HepG2 (cell line): ENCODE measurements around the gene CMIP. TPM values are rescaled to one million over a fixed set of nuclear protein-coding genes. Genes with fewer than 3 reads are reported as not detected.

Experiments used
- AGO2 ChIP-seq: fragments of 200-400 bp; formaldehyde crosslinking; optimal IDR thresholded peaks from 2 replicates; pipeline ENCODE3; 2017; ENCODE audit warnings: mild to moderate bottlenecking, low read depth, low read length, moderate library complexity
- ARID2 ChIP-seq: sonication (generic); formaldehyde crosslinking; IDR thresholded peaks from 2 replicates; pipeline ENCODE4 v1.8.1; 2022; ENCODE audit warnings: mild to moderate bottlenecking, missing genetic modification reagents, borderline replicate concordance
- EEA1 ChIP-seq: sonication (generic); formaldehyde crosslinking; IDR thresholded peaks from 2 replicates; pipeline ENCODE4 v1.5.1; 2020; ENCODE audit warnings: mild to moderate bottlenecking, missing genetic modification reagents, borderline replicate concordance
- GATAD1 ChIP-seq: IDR thresholded peaks from 2 replicates; pipeline ENCODE4 v1.6.1; 2016; ENCODE audit warnings: missing genetic modification reagents, missing compliant biosample characterization
- HMGA1 ChIP-seq: sonication (generic); formaldehyde crosslinking; conservative IDR thresholded peaks from 2 replicates; pipeline ENCODE4 v1.4.0; 2020; ENCODE audit warnings: missing genetic modification reagents
- HNF4G ChIP-seq, 2 experiments: sonication (generic) in 1 of 2; formaldehyde crosslinking in 1 of 2; IDR thresholded peaks; 2 replicates each; pipeline versions ENCODE4 v1.4.0 to v1.6.1; 2011 to 2020; ENCODE audit warnings: borderline replicate concordance in 2 of 2, low read depth in 2 of 2, mild to moderate bottlenecking in 2 of 2, low read length in 1 of 2, missing genetic modification reagents in 1 of 2, moderate library complexity in 1 of 2
- NPAS2 ChIP-seq: sonication (generic); formaldehyde crosslinking; IDR thresholded peaks from 2 replicates; pipeline ENCODE4 v1.8.0; 2022; ENCODE audit warnings: mild to moderate bottlenecking, missing genetic modification reagents, borderline replicate concordance
- PHF8 ChIP-seq: sonication (generic); formaldehyde crosslinking; IDR thresholded peaks from 2 replicates; pipeline ENCODE4 v1.5.0; 2020; ENCODE audit warnings: missing genetic modification reagents
- REPIN1 ChIP-seq: sonication (generic); formaldehyde crosslinking; IDR thresholded peaks from 2 replicates; pipeline ENCODE4 v1.8.0; 2022; ENCODE audit warnings: missing genetic modification reagents, low read depth, mild to moderate bottlenecking, borderline replicate concordance
- SALL1 ChIP-seq: sonication (generic); formaldehyde crosslinking; IDR thresholded peaks from 2 replicates; pipeline ENCODE4 v1.8.0; 2022; ENCODE audit warnings: mild to moderate bottlenecking, missing genetic modification reagents
- STAG1 ChIP-seq: sonication (generic); formaldehyde crosslinking; IDR thresholded peaks from 2 replicates; pipeline ENCODE4 v1.4.0; 2020; ENCODE audit warnings: missing genetic modification reagents
- ZBTB21 ChIP-seq: sonication (generic); formaldehyde crosslinking; IDR thresholded peaks from 2 replicates; pipeline ENCODE4 v1.4.0; 2020; ENCODE audit warnings: missing genetic modification reagents
- ZNF207 ChIP-seq: fragments of 450-650 bp; IDR thresholded peaks from 2 replicates; pipeline ENCODE4 v1.6.1; 2016; ENCODE audit warnings: antibody characterized with exemption, borderline replicate concordance
- ZNF224 ChIP-seq: sonication (generic); formaldehyde crosslinking; IDR thresholded peaks from 2 replicates; pipeline ENCODE4 v1.5.0; 2020; ENCODE audit warnings: mild to moderate bottlenecking, missing genetic modification reagents
- ZNF333 ChIP-seq: sonication (generic); formaldehyde crosslinking; IDR thresholded peaks from 2 replicates; pipeline ENCODE4 v1.4.0; 2020; ENCODE audit warnings: mild to moderate bottlenecking, missing genetic modification reagents, borderline replicate concordance
- ZNF382 ChIP-seq: sonication (generic); formaldehyde crosslinking; IDR thresholded peaks from 2 replicates; pipeline ENCODE4 v1.5.0; 2020; ENCODE audit warnings: missing genetic modification reagents, mild to moderate bottlenecking, borderline replicate concordance
- ZNF563 ChIP-seq: sonication (generic); formaldehyde crosslinking; IDR thresholded peaks from 2 replicates; pipeline ENCODE4 v1.8.0; 2022; ENCODE audit warnings: mild to moderate bottlenecking, moderate library complexity, missing genetic modification reagents
- ZNF766 ChIP-seq: sonication (generic); formaldehyde crosslinking; IDR thresholded peaks from 2 replicates; pipeline ENCODE4 v1.5.0; 2020; ENCODE audit warnings: missing genetic modification reagents, borderline replicate concordance
- polyA plus RNA-seq, 8 experiments: library from polyadenylated mRNA; depleted of rRNA in 3 of 8; stranded (reverse) in 7 of 8; unstranded in 1 of 8; fragments of >200 nt; fragmentation: Illumina TruSeq in 4 of 8; extraction: Trizol in 4 of 8; gene quantifications; 2 replicates each; pipeline versions ENCODE4 v1.2.1 to v1.2.3, GENCODE V29; 2011 to 2016; ENCODE audit warnings: low read depth in 4 of 8, missing spikeins in 1 of 8, mixed read lengths in 1 of 8; ENCODE audit not compliant: insufficient read depth in 1 of 8
- total RNA-seq, 5 experiments: library from RNA; depleted of rRNA; stranded (reverse); fragments of >200 nt; fragmentation: Illumina TruSeq; extraction: Trizol; gene quantifications; 2 replicates each; pipeline ENCODE4 v1.2.3, GENCODE V29; 2016; ENCODE audit warnings: low read depth in 1 of 5
- TF ChIP-seq, protein P1 (sequence below): sonication (generic); formaldehyde crosslinking; IDR thresholded peaks from 2 replicates; pipeline ENCODE4 v1.9.0; 2021; ENCODE audit warnings: missing genetic modification reagents, borderline replicate concordance
- TF ChIP-seq, protein P2 (sequence below): sonication (generic); formaldehyde crosslinking; conservative IDR thresholded peaks from 2 replicates; pipeline ENCODE4 v1.5.0; 2020; ENCODE audit warnings: missing genetic modification reagents
- TF ChIP-seq, protein P3 (sequence below): IDR thresholded peaks from 2 replicates; pipeline ENCODE4 v1.6.1; 2016; ENCODE audit warnings: missing genetic modification reagents, missing compliant biosample characterization
- TF ChIP-seq, protein P4 (sequence below): IDR thresholded peaks from 2 replicates; pipeline ENCODE4 v1.6.1; 2012; ENCODE audit warnings: low read length, improper control_type of control experiment

The CMIP gene
- total and polyA plus RNA-seq, 2 of the 13 experiments (the other 11 are each of a cell fraction or from before 2014, with no cell fraction given) = 10.9 to 18.1 TPM

DNA sequence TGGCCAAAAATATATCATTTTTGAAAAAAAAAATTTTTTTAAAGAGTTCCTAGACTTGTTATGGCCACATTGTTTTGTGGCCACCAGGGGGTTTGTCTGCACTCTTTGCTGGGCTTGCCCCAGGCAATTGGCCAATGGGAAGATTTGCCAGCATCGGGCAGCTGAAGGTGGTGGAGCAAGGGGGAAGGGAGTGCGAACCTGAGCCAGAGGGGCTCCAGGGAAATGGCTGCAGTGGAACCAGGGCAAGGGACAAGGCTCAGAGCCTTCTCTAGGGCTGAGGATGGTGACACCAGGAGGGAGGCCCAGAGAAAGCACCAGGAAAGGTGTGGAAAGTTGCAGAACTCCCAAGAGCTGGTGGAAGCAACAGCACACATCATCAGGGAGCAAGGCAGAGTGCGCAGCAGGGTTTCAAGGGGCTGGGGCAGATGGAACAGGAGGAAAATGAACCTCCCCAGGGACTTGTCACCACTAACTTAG lies 15.5 kb upstream of the CMIP start (continued):
- TF ChIP-seq STAG1 (CRISPR knock-in tag) (peak; percentile 81), ZNF207 (no peak), ZNF224 (CRISPR knock-in tag) (no peak), HNF4G (IDR thresholded peaks at IDR 0.05; ENCODE audit: borderline replicate concordance, low read depth, low read length) (no peak), HNF4G (CRISPR knock-in tag; IDR thresholded peaks at IDR 0.05; ENCODE audit: borderline replicate concordance, low read depth) (no peak), ZNF382 (CRISPR knock-in tag) (no peak), GATAD1 (CRISPR knock-in tag) (no peak; the same call in 1 of the 2 replicates), ZNF563 (CRISPR knock-in tag) (no peak), PHF8 (CRISPR knock-in tag) (no peak), HMGA1 (CRISPR knock-in tag) (no peak), NPAS2 (CRISPR knock-in tag) (no peak), EEA1 (CRISPR knock-in tag) (no peak), ZBTB21 (CRISPR knock-in tag) (no peak), ZNF333 (no peak), ZNF766 (no peak), SALL1 (peak; percentile 43; the same call in 1 of the 2 replicates), AGO2 (no peak), REPIN1 (CRISPR knock-in tag) (no peak), ARID2 (CRISPR knock-in tag) (no peak)
- TF ChIP-seq, protein P1, sequence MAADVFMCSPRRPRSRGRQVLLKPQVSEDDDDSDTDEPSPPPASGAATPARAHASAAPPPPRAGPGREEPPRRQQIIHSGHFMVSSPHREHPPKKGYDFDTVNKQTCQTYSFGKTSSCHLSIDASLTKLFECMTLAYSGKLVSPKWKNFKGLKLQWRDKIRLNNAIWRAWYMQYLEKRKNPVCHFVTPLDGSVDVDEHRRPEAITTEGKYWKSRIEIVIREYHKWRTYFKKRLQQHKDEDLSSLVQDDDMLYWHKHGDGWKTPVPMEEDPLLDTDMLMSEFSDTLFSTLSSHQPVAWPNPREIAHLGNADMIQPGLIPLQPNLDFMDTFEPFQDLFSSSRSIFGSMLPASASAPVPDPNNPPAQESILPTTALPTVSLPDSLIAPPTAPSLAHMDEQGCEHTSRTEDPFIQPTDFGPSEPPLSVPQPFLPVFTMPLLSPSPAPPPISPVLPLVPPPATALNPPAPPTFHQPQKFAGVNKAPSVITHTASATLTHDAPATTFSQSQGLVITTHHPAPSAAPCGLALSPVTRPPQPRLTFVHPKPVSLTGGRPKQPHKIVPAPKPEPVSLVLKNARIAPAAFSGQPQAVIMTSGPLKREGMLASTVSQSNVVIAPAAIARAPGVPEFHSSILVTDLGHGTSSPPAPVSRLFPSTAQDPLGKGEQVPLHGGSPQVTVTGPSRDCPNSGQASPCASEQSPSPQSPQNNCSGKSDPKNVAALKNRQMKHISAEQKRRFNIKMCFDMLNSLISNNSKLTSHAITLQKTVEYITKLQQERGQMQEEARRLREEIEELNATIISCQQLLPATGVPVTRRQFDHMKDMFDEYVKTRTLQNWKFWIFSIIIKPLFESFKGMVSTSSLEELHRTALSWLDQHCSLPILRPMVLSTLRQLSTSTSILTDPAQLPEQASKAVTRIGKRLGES (CRISPR knock-in tag) = no peak
- TF ChIP-seq, protein P2, sequence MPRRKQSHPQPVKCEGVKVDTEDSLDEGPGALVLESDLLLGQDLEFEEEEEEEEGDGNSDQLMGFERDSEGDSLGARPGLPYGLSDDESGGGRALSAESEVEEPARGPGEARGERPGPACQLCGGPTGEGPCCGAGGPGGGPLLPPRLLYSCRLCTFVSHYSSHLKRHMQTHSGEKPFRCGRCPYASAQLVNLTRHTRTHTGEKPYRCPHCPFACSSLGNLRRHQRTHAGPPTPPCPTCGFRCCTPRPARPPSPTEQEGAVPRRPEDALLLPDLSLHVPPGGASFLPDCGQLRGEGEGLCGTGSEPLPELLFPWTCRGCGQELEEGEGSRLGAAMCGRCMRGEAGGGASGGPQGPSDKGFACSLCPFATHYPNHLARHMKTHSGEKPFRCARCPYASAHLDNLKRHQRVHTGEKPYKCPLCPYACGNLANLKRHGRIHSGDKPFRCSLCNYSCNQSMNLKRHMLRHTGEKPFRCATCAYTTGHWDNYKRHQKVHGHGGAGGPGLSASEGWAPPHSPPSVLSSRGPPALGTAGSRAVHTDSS = no peak
- TF ChIP-seq, protein P3, sequence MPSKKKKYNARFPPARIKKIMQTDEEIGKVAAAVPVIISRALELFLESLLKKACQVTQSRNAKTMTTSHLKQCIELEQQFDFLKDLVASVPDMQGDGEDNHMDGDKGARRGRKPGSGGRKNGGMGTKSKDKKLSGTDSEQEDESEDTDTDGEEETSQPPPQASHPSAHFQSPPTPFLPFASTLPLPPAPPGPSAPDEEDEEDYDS (CRISPR knock-in tag) = no peak
- TF ChIP-seq, protein P4, sequence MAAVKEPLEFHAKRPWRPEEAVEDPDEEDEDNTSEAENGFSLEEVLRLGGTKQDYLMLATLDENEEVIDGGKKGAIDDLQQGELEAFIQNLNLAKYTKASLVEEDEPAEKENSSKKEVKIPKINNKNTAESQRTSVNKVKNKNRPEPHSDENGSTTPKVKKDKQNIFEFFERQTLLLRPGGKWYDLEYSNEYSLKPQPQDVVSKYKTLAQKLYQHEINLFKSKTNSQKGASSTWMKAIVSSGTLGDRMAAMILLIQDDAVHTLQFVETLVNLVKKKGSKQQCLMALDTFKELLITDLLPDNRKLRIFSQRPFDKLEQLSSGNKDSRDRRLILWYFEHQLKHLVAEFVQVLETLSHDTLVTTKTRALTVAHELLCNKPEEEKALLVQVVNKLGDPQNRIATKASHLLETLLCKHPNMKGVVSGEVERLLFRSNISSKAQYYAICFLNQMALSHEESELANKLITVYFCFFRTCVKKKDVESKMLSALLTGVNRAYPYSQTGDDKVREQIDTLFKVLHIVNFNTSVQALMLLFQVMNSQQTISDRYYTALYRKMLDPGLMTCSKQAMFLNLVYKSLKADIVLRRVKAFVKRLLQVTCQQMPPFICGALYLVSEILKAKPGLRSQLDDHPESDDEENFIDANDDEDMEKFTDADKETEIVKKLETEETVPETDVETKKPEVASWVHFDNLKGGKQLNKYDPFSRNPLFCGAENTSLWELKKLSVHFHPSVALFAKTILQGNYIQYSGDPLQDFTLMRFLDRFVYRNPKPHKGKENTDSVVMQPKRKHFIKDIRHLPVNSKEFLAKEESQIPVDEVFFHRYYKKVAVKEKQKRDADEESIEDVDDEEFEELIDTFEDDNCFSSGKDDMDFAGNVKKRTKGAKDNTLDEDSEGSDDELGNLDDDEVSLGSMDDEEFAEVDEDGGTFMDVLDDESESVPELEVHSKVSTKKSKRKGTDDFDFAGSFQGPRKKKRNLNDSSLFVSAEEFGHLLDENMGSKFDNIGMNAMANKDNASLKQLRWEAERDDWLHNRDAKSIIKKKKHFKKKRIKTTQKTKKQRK = no peak
